Loucy (cell line): Measurements from ENCODE around the gene ZFP3.

Experiments used
- CTCF ChIP-seq: fragments of 200-600 bp; sonication (generic); conservative IDR thresholded peaks from 2 replicates; pipeline ENCODE4 v1.5.1; 2014; ENCODE audit warnings: mild to moderate bottlenecking, antibody characterized with exemption, low read length
- EZH2phosphoT487 ChIP-seq: fragments of 200-600 bp; IDR thresholded peaks from 2 replicates; pipeline ENCODE4 v1.6.1; 2018; ENCODE audit warnings: antibody characterized with exemption, mild to moderate bottlenecking, moderate library complexity, borderline replicate concordance

GRCh38 chr17:5126719-5127488 is 48.6 kb downstream of the ZFP3 start:
- TF ChIP-seq CTCF (no peak), EZH2phosphoT487 (no peak)
